ENCODE results near the gene DENND10.
"Not testable (repeated sequence)": the region's sequence is repeated elsewhere in the genome, so short reads cannot be mapped to it uniquely, and the experiment has no call there.

DENND10 gene

GRCh38 chr10:119100434-119101238 is 3.3 kb upstream of the DENND10 start:
- DNase-seq, result no peak

- no peak for DNase-seq
These were observed 2.4 kb upstream of the DENND10 start for GRCh38 chr10:119101366-119102098.

- DNase-seq, result no peak
These were observed 541 bp upstream of the DENND10 start for GRCh38 chr10:119103241-119103902.

DNA sequence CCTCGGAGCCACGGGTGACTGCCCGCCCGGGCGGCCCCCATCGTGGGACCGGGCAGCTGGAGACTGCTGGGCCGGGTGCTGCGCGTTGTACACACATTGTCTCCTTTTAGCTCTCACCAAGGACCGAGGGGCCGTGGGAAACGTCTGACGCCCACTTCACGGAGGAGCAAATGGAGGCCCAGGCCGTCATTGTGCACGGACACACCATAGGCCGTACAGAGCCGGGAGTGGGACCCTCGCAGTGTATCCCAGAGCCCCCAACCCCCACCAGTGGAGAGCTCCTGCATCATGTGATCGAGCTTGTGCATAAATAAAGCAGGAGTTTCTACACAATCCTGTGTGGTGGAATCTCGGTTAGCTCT is 722 bp downstream of the DENND10 start:
- peak in 1 of 2 donors; percentile 18 for DNase-seq

- no peak for DNase-seq
These were observed 1.2 kb downstream of the DENND10 start for GRCh38 chr10:119105155-119105554.

GRCh38 chr10:119105899-119106298 is 2.0 kb downstream of the DENND10 start:
- DNase-seq, result not testable (repeated sequence)

GRCh38 chr10:119107106-119107505 is 3.2 kb downstream of the DENND10 start:
- DNase-seq, result not testable (repeated sequence)

DNA sequence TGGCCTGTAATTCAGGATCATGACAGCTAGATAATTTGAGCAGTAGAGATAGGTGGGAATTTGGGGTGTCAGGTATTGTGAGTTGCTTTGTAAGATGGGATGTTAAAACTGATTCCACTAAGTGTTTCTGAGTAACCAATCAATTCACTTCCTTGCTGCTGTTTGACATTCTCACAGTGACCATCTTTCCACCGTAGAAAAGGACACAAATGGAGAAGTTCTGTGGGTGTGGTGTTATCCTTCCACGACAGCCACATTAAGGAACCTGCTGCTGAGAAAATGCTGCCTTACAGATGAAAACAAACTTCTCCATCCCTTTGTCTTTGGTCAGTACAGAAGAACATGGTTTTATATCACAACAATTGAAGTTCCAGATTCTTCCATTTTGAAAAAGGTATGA is 3.9 kb downstream of the DENND10 start:
- DNase-seq, result not testable (repeated sequence)

- peak in 1 of 2 donors; percentile 18 for DNase-seq
These were observed 8.1 kb downstream of the DENND10 start for GRCh38 chr10:119112056-119112455.

DNA sequence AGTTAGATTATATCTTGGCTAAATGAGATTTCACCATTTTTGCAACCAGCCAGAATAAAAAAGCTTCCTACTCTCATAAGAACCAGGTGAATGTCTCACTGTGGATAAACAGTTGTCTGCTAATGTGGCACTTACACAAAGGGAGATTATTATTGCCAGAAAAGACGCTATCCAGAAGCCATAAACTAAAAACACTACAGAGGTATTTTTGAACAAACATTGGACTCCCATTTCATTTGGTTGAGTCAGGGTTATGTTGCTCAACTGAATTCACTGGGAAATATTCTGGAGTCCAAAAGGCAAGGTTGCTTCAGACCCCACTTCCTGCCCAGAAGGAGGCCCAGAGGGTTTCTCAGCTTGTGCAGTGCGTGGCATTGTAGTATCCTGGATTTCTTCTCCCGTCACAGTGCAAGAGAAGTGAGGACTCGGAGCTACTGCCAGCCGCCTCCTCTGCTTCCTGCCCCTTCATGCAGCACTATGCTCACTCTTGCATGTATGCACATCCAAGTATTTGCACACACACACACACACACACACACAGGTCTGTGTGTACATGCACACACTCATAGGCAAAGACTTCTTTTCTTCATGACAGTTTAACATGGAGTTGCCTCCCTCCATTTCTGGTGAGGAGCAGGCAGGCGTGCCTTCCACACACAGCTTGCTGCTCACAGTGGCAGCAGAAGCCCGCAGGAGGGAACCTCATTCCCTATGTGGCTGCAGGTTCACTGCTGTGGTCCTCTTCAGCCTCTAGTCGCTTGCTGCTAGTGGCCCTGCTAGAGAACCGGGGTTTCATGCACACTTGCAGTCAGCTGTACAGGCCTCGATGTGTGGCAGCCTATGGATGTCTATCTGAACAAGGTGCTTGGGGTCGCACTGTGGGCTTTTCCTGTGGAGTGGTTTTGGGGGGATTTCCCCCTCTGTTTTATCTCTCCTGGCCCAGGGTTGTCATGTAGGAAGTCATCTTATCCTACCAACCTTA is 10.1 kb downstream of the DENND10 start:
- DNase-seq, result no peak

DNA sequence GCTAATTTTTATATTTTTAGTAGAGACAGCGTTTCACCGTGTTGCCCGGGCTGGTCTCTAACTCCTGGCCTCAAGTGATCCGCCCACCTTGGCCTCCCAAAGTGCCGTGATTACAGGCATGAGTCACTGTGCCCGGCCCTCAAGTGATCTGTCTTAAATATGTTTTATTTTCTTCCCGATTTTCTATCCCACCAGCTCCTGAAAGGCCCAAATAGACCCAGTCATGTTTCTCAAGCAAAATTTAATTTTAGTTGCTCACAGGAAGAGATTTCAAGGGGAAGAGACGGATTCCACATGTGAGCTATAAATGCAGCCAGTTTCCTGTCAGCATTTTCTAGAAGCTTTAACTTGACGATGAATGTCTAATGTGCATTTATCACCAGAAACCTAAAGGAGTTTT is 12.0 kb downstream of the DENND10 start:
- no peak for DNase-seq

DNA sequence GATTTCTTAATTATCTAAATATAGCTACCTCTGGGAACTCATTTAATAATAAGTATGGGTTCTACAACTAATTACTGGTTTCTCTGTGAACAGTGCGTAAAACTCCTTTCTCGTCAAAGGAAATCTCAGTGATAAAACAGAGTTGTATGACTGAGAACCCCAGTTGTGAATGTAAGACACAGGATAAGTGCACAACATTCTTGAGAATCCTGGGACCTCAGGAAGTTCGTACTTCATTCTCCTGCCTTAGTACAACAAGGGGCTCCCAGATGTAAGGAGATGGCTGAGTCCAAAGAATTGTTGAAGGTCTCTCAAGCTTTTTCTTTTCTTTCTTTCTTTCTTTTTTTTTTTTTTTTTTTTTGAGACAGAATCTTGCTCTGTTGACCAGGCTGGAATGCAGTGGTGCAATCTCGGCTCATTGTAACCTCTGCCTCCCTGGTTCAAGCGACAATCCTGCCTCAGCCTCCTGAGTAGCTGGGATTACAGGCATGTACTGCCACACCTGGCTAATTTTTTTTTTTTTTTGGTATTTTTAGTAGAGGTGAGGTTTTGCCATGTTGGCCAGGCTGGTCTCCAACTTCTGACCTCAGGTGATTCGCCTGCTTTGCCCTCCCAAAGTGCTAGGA is 12.5 kb downstream of the DENND10 start:
- no peak for DNase-seq

DNA sequence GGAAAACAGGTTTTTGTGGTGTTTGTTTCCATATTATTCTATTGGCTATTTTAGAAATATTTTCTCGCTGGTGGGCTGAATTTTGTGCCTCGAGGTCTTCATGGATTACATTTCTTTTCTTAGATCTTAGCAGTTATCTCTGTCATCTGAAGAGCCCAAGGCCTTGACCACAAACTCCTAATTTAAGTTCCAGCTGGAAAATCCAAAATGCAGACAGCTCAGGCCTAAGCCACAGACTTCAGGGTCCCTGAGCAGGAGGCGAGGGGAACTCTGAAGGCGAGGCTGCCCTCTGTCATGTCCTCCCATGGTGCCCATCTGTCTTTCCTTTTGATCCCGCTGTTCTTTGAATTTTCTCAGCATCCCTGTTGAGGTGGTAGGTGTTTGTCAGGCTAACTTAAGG is 14.3 kb downstream of the DENND10 start:
- no peak for DNase-seq

- no peak for DNase-seq
These were observed 15.5 kb downstream of the DENND10 start for GRCh38 chr10:119119400-119119799.

GRCh38 chr10:119120413-119120867 is 16.5 kb downstream of the DENND10 start:
- no peak for DNase-seq

DNA sequence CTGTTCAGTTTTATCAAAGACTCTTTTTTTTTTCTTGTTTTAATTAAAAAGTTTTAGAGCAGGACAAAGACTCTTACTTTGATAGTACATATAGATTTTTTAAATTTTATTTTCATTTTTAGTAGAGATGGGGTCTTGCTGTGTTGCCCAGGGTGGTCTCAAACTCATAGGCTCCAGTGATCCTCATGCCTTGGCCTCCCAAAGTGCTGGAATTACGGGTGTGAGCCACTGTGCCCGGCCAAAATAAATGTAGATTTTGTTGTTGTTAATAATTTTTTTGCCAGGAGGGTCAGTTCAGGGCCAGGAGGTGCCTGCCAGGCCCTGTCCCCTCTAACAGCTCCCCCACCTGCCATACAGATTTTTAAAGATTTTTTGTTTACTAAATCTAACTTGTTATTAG is 17.0 kb downstream of the DENND10 start:
- no peak for DNase-seq

DNA sequence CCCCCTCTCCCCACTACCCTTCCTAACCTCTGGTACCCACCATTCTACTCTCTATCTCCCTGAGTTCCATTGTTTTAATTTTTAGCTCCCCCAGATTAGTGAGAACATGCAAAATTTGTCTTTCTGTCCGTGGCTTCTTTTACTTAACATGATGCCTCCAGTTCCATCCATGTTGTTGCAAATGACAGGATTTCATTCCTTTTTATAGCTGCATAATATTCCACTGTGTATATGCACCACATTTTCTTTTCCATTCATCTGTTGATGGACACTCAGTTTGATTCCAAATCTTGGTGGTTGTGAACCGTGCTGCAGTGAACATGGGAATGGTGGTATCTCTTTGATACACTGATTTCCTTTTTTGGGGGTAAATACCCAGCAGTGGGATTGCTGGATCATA is 22.0 kb downstream of the DENND10 start:
- DNase-seq, result no peak

GRCh38 chr10:119129721-119130120 is 25.8 kb downstream of the DENND10 start:
- no peak for DNase-seq

GRCh38 chr10:119131512-119132240 is 27.8 kb downstream of the DENND10 start:
- DNase-seq, result peak in 1 of 2 donors; percentile 79

GRCh38 chr10:119132521-119133345 is 28.8 kb downstream of the DENND10 start:
- no peak for DNase-seq

Data from bone marrow (tissue), 2 donors.